ENCODE results near the gene NDUFAF3.

DNA sequence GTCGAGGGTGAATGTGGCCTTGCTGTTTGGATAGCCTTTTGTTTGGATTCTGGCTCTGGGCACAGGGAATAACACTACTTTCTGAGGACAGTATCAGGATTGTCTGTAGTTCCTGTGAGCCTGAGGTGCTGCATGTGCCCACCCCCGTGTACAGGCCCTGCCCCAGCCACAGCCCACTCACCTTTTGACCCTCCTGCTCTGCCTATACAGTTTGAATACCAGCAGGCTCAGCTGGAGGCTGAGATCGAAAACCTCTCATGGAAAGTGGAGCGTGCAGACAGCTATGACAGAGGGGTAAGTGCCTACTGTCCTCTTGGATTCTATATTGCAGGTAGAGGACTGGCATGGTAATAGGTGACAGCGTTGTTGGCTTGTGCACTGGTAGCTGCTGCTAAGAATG, 39.2 kb upstream of the NDUFAF3 start:
- TF ChIP-seq, protein P1, sequence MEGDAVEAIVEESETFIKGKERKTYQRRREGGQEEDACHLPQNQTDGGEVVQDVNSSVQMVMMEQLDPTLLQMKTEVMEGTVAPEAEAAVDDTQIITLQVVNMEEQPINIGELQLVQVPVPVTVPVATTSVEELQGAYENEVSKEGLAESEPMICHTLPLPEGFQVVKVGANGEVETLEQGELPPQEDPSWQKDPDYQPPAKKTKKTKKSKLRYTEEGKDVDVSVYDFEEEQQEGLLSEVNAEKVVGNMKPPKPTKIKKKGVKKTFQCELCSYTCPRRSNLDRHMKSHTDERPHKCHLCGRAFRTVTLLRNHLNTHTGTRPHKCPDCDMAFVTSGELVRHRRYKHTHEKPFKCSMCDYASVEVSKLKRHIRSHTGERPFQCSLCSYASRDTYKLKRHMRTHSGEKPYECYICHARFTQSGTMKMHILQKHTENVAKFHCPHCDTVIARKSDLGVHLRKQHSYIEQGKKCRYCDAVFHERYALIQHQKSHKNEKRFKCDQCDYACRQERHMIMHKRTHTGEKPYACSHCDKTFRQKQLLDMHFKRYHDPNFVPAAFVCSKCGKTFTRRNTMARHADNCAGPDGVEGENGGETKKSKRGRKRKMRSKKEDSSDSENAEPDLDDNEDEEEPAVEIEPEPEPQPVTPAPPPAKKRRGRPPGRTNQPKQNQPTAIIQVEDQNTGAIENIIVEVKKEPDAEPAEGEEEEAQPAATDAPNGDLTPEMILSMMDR (IDR thresholded peaks at IDR 0.05): no peak
- no peak for TF ChIP-seq POLR2A (IDR thresholded peaks at IDR 0.05)
- TF ChIP-seq POLR2AphosphoS5 (IDR thresholded peaks at IDR 0.05): no peak

Data from prostate gland (tissue), 2 donors.